OCI-LY1 (cell line): ENCODE measurements around the gene TSPAN5.

ENCODE experiments used
- CTCF ChIP-seq: fragments of 200-600 bp; sonication (generic), shearing (Covaris generic); IDR thresholded peaks from 2 replicates; pipeline ENCODE4 v1.5.1; 2017; ENCODE audit warnings: mild to moderate bottlenecking, antibody characterized with exemption, low read length, moderate library complexity, mixed read lengths
- EZH2 ChIP-seq: fragments of 200-600 bp; sonication (generic), shearing (Covaris generic); IDR thresholded peaks from 2 replicates; pipeline ENCODE4 v1.8.0; 2017; ENCODE audit warnings: borderline replicate concordance, mixed run types, mild to moderate bottlenecking, antibody characterized with exemption, low read length, moderate library complexity, mixed read lengths

GRCh38 chr4:98557194-98557892 is 101.1 kb downstream of the TSPAN5 start:
- TF ChIP-seq CTCF (no peak), EZH2 (no peak)
